ENCODE results near the gene HOXB13. TPM values are rescaled to one million over a fixed set of nuclear protein-coding genes. Genes with fewer than 3 reads are reported as not detected.

Gene HOXB13
- total RNA-seq, 3 donors from 2014 or later (not counting 1 experiment from before 2014, with no cell fraction given), result not detected

GRCh38 chr17:48679385-48680096 lies 49.0 kb downstream of the HOXB13 start:
- Mint-ChIP-seq H3K27ac (no peak overlapping the region), H3K27me3 (ENCODE audit: low read depth in 2 of 2) (peaks cover 33 to 35% of the 10 kb centered on the region in 2 donors), H3K9me3 (no peaks in the 10 kb centered on the region), H3K4me1 (peaks cover 0 to 4% of the 10 kb centered on the region in 2 donors), H3K36me3 (no peaks in the 10 kb centered on the region), H3K4me3 (no peak overlapping the region)
- Histone ChIP-seq H3K4me1 (ENCODE audit: control insufficient read depth, insufficient read depth, low read length) (peaks cover 9% of the 10 kb centered on the region), H3K4me3 (ENCODE audit: low read length) (no peak overlapping the region), H3K9me3 (ENCODE audit: control insufficient read depth, insufficient read depth, low read length) (no peaks in the 10 kb centered on the region), H3K36me3 (ENCODE audit: control insufficient read depth, insufficient read depth, low read length) (no peaks in the 10 kb centered on the region), H3K27ac (ENCODE audit: low read length) (no peak overlapping the region), H3K27me3 (ENCODE audit: control insufficient read depth, insufficient read depth, low read length) (peaks cover 4% of the 10 kb centered on the region)
- TF ChIP-seq CTCF (IDR thresholded peaks at IDR 0.05), result no peak
- intact Hi-C loops (cut with micrococcal nuclease), result loop anchor here (5.0 kb wide), 1 partner anchor 113 kb away; no protein-coding TSS in a partner anchor
- ATAC-seq, result no peak
- no peak for DNase-seq
- 85% methylated on average over 5 of the region's 5 CpGs for WGBS (ENCODE audit: insufficient coverage)

GRCh38 chr17:48678141-48678971 lies 50.2 kb downstream of the HOXB13 start:
- peak; percentile 75 to 80 for DNase-seq
- Histone ChIP-seq H3K4me3 (ENCODE audit: low read length) (no peak overlapping the region), H3K27me3 (ENCODE audit: control insufficient read depth, insufficient read depth, low read length) (peaks cover 4% of the 10 kb centered on the region), H3K36me3 (ENCODE audit: control insufficient read depth, insufficient read depth, low read length) (no peaks in the 10 kb centered on the region), H3K27ac (ENCODE audit: low read length) (no peak overlapping the region), H3K4me1 (ENCODE audit: control insufficient read depth, insufficient read depth, low read length) (peaks cover 9% of the 10 kb centered on the region), H3K9me3 (ENCODE audit: control insufficient read depth, insufficient read depth, low read length) (no peaks in the 10 kb centered on the region)
- Mint-ChIP-seq H3K4me3 (no peak overlapping the region), H3K4me1 (peaks cover 0 to 4% of the 10 kb centered on the region in 2 donors), H3K27ac (no peak overlapping the region), H3K36me3 (no peaks in the 10 kb centered on the region), H3K27me3 (ENCODE audit: low read depth in 2 of 2) (peaks cover 32 to 41% of the 10 kb centered on the region in 2 donors), H3K9me3 (no peaks in the 10 kb centered on the region)
- peak; percentile 94 for TF ChIP-seq CTCF (IDR thresholded peaks at IDR 0.05)
- peak; percentile 85 to 99 (median 98) for ATAC-seq
- 9% methylated on average over 41 of the region's 41 CpGs for WGBS (ENCODE audit: insufficient coverage)
- intact Hi-C loops (cut with micrococcal nuclease), result loop anchor here (1.0 to 5.0 kb wide), 3 partner anchors 114 to 354 kb away; no protein-coding TSS in a partner anchor

DNA sequence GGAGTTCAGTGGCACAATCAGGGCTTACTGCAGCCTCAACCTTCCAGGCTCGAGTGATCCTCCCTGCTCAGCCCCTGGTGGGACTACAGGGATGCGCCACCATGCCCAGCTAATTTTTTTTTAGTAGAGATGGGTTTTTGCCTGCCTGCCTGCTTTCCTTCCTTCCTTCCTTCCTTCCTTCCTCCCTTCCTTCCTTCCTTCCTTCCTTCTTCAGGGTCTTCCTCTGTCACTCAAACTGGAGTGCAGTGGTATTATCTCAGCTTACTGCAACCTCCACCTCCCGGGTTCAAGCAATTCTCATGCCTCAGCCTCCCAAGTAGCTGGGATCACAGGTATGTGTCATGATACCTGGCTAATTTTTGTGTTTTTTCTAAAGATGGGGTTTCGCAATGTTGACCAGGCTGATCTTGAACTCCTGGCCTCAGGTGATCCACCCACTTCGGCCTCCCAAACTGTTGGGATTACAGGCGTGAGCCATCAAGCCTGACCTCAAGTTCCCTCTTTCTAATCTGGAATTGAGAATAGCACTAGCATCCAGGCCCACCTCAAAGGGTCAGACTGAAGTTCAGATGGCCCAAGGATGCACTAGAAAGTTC lies 51.5 kb downstream of the HOXB13 start:
- ATAC-seq (no peak), DNase-seq (no peak)
- Histone ChIP-seq H3K4me3 (ENCODE audit: low read length) (no peak overlapping the region), H3K27ac (ENCODE audit: low read length) (no peak overlapping the region), H3K4me1 (ENCODE audit: control insufficient read depth, insufficient read depth, low read length) (peaks cover 9% of the 10 kb centered on the region), H3K9me3 (ENCODE audit: control insufficient read depth, insufficient read depth, low read length) (no peaks in the 10 kb centered on the region), H3K27me3 (ENCODE audit: control insufficient read depth, insufficient read depth, low read length) (peaks cover 4% of the 10 kb centered on the region), H3K36me3 (ENCODE audit: control insufficient read depth, insufficient read depth, low read length) (no peaks in the 10 kb centered on the region)
- no peak overlapping the region for H3K27ac Mint-ChIP-seq
- no peaks in the 10 kb centered on the region for H3K36me3 Mint-ChIP-seq
- H3K9me3 Mint-ChIP-seq, result no peaks in the 10 kb centered on the region
- TF ChIP-seq CTCF (IDR thresholded peaks at IDR 0.05), result no peak
- intact Hi-C loops (cut with micrococcal nuclease), result loop anchor here (5.0 kb wide), 1 partner anchor 115 kb away; no protein-coding TSS in a partner anchor
- H3K4me1 Mint-ChIP-seq, result peaks cover 0 to 4% of the 10 kb centered on the region in 2 donors
- WGBS (ENCODE audit: insufficient coverage), result 75% methylated on average over 5 of the region's 6 CpGs
- peaks cover 26 to 42% of the 10 kb centered on the region in 2 donors for H3K27me3 Mint-ChIP-seq (ENCODE audit: low read depth in 2 of 2)
- H3K4me3 Mint-ChIP-seq, result no peak overlapping the region

Other genes with a start within 250 kb of the HOXB13 start
- gene HOXB1, start 197.7 kb downstream of the HOXB13 start, total RNA-seq, result not detected
- 10 to 100 TPM; 21.6 to 30.5 (median 24.7) TPM for gene HOXB2, start 183.6 kb downstream of the HOXB13 start, total RNA-seq
- gene HOXB4, start 150.4 kb downstream of the HOXB13 start, total RNA-seq, result 1 to 10 TPM; 3.5 to 6.7 (median 5.7) TPM
- gene HOXB3, start 138.5 kb downstream of the HOXB13 start, total RNA-seq, result 10 to 100 TPM in 2 of 3 donors, 1 to 10 TPM in 1; 7.9 to 15.6 (median 15.3) TPM
- not detected for gene HOXB5, start 135.0 kb downstream of the HOXB13 start, total RNA-seq
- not detected for gene HOXB6, start 123.8 kb downstream of the HOXB13 start, total RNA-seq
- 1 to 10 TPM in 1 of 3 donors, under 1 TPM in 2; 0.45 to 1.4 (median 0.97) TPM for gene HOXB7, start 117.7 kb downstream of the HOXB13 start, total RNA-seq
- not detected for gene HOXB8, start 113.5 kb downstream of the HOXB13 start, total RNA-seq
- gene HOXB9, start 102.4 kb downstream of the HOXB13 start, total RNA-seq, result 1 to 10 TPM in 1 of 3 donors, under 1 TPM in 2; 0.12 to 1.0 (median 0.18) TPM
- not detected for gene PRAC1, start 6.2 kb downstream of the HOXB13 start, total RNA-seq
- not detected for gene PRAC2, start 5.6 kb downstream of the HOXB13 start, total RNA-seq
- gene TTLL6, start 88.5 kb upstream of the HOXB13 start, total RNA-seq, result not detected
- gene CALCOCO2, start 102.3 kb upstream of the HOXB13 start, total RNA-seq, result 100 to 1,000 TPM; 175 to 188 (median 179) TPM
- gene ATP5MC1, start 164.0 kb upstream of the HOXB13 start, total RNA-seq, result 10 to 100 TPM; 28.2 to 34.9 (median 34.5) TPM
- gene UBE2Z, start 179.7 kb upstream of the HOXB13 start, total RNA-seq, result 10 to 100 TPM; 89.0 to 94.0 (median 89.6) TPM
- gene SNF8, start 216.1 kb upstream of the HOXB13 start, total RNA-seq, result 10 to 100 TPM; 76.9 to 86.0 (median 78.3) TPM
- not detected for gene GIP, start 239.8 kb upstream of the HOXB13 start, total RNA-seq

Measured in natural killer cell (primary cell).